Measurements from ENCODE around the gene NACA. TPM values are rescaled to one million over a fixed set of nuclear protein-coding genes. Genes with fewer than 3 reads are reported as not detected.

Gene NACA
- total RNA-seq, 4 donors from 2014 or later = 1,034 to 1,717 (median 1,154) TPM

- Histone ChIP-seq H3K27me3 (no peaks in the 10 kb centered on the region), H3K27ac (peak overlapping the region; percentile 87 to 100 (median 94)), H3K4me1 (peaks cover 23 to 25% of the 10 kb centered on the region in 2 donors), H3K9me3 (no peaks in the 10 kb centered on the region), H3K4me3 (replicated peaks in 1 of 3) (peak overlapping the region; percentile 4 to 40 (median 40)), H3K36me3 (no peaks in the 10 kb centered on the region)
- TF ChIP-seq POLR2A (IDR thresholded peaks at IDR 0.05) = no peak
- no peak for TF ChIP-seq CTCF (IDR thresholded peaks at IDR 0.05)
- no peak for DNase-seq
- 1 to 2% methylated on average over 7 of the region's 7 CpGs for WGBS, 2 donors
- intact Hi-C loops (cut with DNase I) = loop anchor here (5.0 kb wide), 2 partner anchors 34 to 41 kb away; partner anchors contain the start of gene ATP5F1B
Observed at GRCh38 chr12:56688846-56689109, 36.3 kb downstream of the NACA start.

GRCh38 chr12:56688129-56688845, 36.8 kb downstream of the NACA start, which contains the start of gene PTGES3:
Gene PTGES3 (minus strand): TSS chr12:56688284. CDS start chr12:56687999, 285 bp downstream.
- TF ChIP-seq CTCF (IDR thresholded peaks at IDR 0.05) (no peak), POLR2A (IDR thresholded peaks at IDR 0.05) (peak; percentile 91 to 98)
- Histone ChIP-seq H3K9me3 (no peaks in the 10 kb centered on the region), H3K4me1 (peaks cover 23 to 25% of the 10 kb centered on the region in 2 donors), H3K36me3 (no peaks in the 10 kb centered on the region), H3K27me3 (no peaks in the 10 kb centered on the region), H3K27ac (peak within 1 kb of the TSS; percentile 94 to 100 (median 97)), H3K4me3 (replicated peaks in 1 of 3) (peak within 1 kb of the TSS; percentile 40 to 68 (median 56))
- intact Hi-C loops (cut with DNase I) = loop anchor here (5.0 kb wide), 2 partner anchors 34 to 41 kb away; partner anchors contain the start of gene ATP5F1B
- 0 to 1% methylated on average over 44 to 59 of the region's 64 CpGs for WGBS, 2 donors
- DNase-seq = peak; percentile 98

GRCh38 chr12:56687223-56688128, 37.6 kb downstream of the NACA start:
- H3K9me3 ChIP-seq = no peaks in the 10 kb centered on the region
- TF ChIP-seq CTCF (IDR thresholded peaks at IDR 0.05) (no peak), POLR2A (IDR thresholded peaks at IDR 0.05) (peak in 1 of 2 donors; percentile 61)
- intact Hi-C loops (cut with DNase I) = loop anchor here (5.0 kb wide), 2 partner anchors 35 to 40 kb away; partner anchors contain the start of gene ATP5F1B
- no peaks in the 10 kb centered on the region for H3K36me3 ChIP-seq
- H3K4me1 ChIP-seq = peaks cover 25 to 30% of the 10 kb centered on the region in 2 donors
- 0 to 1% methylated on average over 27 to 52 of the region's 62 CpGs for WGBS, 2 donors
- H3K27me3 ChIP-seq = no peaks in the 10 kb centered on the region
- H3K27ac ChIP-seq = peak overlapping the region; percentile 94 to 100 (median 97)
- peak; percentile 84 to 86 for DNase-seq
- H3K4me3 ChIP-seq (replicated peaks in 1 of 3) = peak overlapping the region; percentile 15 to 68 (median 56)

- Histone ChIP-seq H3K9me3 (no peaks in the 10 kb centered on the region), H3K27me3 (no peaks in the 10 kb centered on the region), H3K4me3 (replicated peaks in 1 of 3) (peak overlapping the region in 1 of 3 donors; percentile 8), H3K4me1 (peaks cover 32 to 37% of the 10 kb centered on the region in 2 donors), H3K27ac (peak overlapping the region in 2 of 3 donors; percentile 50 to 100), H3K36me3 (no peaks in the 10 kb centered on the region)
- DNase-seq = no peak
- intact Hi-C loops (cut with DNase I) = loop anchor here (5.0 kb wide), 2 partner anchors 37 to 38 kb away; partner anchors contain the start of gene ATP5F1B
- no peak for TF ChIP-seq POLR2A (IDR thresholded peaks at IDR 0.05)
- TF ChIP-seq CTCF (IDR thresholded peaks at IDR 0.05) = no peak
- WGBS, 2 donors = 14 to 19% methylated on average over 8 of the region's 8 CpGs
Observed at GRCh38 chr12:56684745-56685359, 40.2 kb downstream of the NACA start.

Data from thyroid gland (tissue), 4 donors.